ENCODE data around the gene NOD2. TPM values are rescaled to one million over a fixed set of nuclear protein-coding genes. Genes with fewer than 3 reads are reported as not detected.
A peak's percentile ranks its signal among the peaks of the same experiment; 100 is the strongest.

The NOD2 gene
- total and polyA plus RNA-seq, 2 of the 13 experiments (the other 11 are each of a cell fraction or from before 2014, with no cell fraction given), result 0.27 to 0.81 TPM

GRCh38 chr16:50719401-50720337 lies 26.3 kb downstream of the NOD2 start (continued):
- no peak for TF ChIP-seq ZNF713 (CRISPR knock-in tag; IDR thresholded peaks at IDR 0.05)
- no peak for TF ChIP-seq NFRKB (IDR thresholded peaks at IDR 0.05)
- no peak for TF ChIP-seq ZNF430 (CRISPR knock-in tag; IDR thresholded peaks at IDR 0.05)
- no peak for TF ChIP-seq ZBTB43 (CRISPR knock-in tag; conservative IDR thresholded peaks at IDR 0.05)
- TF ChIP-seq, protein P1, sequence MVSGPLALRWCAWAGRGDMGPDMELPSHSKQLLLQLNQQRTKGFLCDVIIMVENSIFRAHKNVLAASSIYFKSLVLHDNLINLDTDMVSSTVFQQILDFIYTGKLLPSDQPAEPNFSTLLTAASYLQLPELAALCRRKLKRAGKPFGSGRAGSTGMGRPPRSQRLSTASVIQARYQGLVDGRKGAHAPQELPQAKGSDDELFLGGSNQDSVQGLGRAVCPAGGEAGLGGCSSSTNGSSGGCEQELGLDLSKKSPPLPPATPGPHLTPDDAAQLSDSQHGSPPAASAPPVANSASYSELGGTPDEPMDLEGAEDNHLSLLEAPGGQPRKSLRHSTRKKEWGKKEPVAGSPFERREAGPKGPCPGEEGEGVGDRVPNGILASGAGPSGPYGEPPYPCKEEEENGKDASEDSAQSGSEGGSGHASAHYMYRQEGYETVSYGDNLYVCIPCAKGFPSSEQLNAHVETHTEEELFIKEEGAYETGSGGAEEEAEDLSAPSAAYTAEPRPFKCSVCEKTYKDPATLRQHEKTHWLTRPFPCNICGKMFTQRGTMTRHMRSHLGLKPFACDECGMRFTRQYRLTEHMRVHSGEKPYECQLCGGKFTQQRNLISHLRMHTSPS (CRISPR knock-in tag; IDR thresholded peaks at IDR 0.05; ENCODE audit: low read depth), result peak; percentile 69
- TF ChIP-seq SMC3 (IDR thresholded peaks at IDR 0.05; ENCODE audit: low read length), result 0 out of 2 replicates have a peak, but pooled peaks have one; percentile 12
- TF ChIP-seq ZFP82 (CRISPR knock-in tag; IDR thresholded peaks at IDR 0.05; ENCODE audit: borderline replicate concordance), result 0 out of 2 replicates have a peak, but pooled peaks have one; percentile 56
- TF ChIP-seq MIER3 (CRISPR knock-in tag; IDR thresholded peaks at IDR 0.05; ENCODE audit: borderline replicate concordance), result 0 out of 2 replicates have a peak, but pooled peaks have one; percentile 58
- TF ChIP-seq, protein P2, sequence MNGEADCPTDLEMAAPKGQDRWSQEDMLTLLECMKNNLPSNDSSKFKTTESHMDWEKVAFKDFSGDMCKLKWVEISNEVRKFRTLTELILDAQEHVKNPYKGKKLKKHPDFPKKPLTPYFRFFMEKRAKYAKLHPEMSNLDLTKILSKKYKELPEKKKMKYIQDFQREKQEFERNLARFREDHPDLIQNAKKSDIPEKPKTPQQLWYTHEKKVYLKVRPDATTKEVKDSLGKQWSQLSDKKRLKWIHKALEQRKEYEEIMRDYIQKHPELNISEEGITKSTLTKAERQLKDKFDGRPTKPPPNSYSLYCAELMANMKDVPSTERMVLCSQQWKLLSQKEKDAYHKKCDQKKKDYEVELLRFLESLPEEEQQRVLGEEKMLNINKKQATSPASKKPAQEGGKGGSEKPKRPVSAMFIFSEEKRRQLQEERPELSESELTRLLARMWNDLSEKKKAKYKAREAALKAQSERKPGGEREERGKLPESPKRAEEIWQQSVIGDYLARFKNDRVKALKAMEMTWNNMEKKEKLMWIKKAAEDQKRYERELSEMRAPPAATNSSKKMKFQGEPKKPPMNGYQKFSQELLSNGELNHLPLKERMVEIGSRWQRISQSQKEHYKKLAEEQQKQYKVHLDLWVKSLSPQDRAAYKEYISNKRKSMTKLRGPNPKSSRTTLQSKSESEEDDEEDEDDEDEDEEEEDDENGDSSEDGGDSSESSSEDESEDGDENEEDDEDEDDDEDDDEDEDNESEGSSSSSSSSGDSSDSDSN (CRISPR knock-in tag; IDR thresholded peaks at IDR 0.05), result peak; percentile 69
- no peak for TF ChIP-seq ZNF264 (CRISPR knock-in tag; IDR thresholded peaks at IDR 0.05)
- TF ChIP-seq ZEB1 (IDR thresholded peaks at IDR 0.05; ENCODE audit: insufficient replicate concordance, low read depth), result no peak
- TF ChIP-seq, protein P3, sequence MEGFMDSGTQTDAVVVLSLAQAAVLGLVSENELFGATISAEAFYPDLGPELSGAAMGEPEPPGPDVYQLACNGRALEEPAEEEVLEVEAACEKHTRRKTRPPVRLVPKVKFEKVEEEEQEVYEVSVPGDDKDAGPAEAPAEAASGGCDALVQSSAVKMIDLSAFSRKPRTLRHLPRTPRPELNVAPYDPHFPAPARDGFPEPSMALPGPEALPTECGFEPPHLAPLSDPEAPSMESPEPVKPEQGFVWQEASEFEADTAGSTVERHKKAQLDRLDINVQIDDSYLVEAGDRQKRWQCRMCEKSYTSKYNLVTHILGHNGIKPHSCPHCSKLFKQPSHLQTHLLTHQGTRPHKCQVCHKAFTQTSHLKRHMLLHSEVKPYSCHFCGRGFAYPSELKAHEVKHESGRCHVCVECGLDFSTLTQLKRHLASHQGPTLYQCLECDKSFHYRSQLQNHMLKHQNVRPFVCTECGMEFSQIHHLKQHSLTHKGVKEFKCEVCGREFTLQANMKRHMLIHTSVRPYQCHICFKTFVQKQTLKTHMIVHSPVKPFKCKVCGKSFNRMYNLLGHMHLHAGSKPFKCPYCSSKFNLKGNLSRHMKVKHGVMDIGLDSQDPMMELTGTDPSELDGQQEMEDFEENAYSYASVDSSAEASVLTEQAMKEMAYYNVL (CRISPR knock-in tag; IDR thresholded peaks at IDR 0.05; ENCODE audit: borderline replicate concordance), result 0 out of 2 replicates have a peak, but pooled peaks have one; percentile 35
- TF ChIP-seq MXI1 (IDR thresholded peaks at IDR 0.05; ENCODE audit: borderline replicate concordance, low read depth, low read length), result no peak
- TF ChIP-seq GLI4 (CRISPR knock-in tag; IDR thresholded peaks at IDR 0.05; ENCODE audit: borderline replicate concordance), result peak; percentile 45; the same call in 1 of the 2 replicates
- no peak for TF ChIP-seq KLF16 (CRISPR knock-in tag; IDR thresholded peaks at IDR 0.05)
- TF ChIP-seq TGIF2 (CRISPR knock-in tag; IDR thresholded peaks at IDR 0.05), result no peak
- TF ChIP-seq NR2F1 (CRISPR knock-in tag; IDR thresholded peaks at IDR 0.05), result no peak
- peak; percentile 20; the same call in 1 of the 2 replicates for TF ChIP-seq KDM2A (CRISPR knock-in tag; IDR thresholded peaks at IDR 0.05; ENCODE audit: borderline replicate concordance, low read depth)
- peak; percentile 64 for TF ChIP-seq ELF1 (CRISPR knock-in tag; IDR thresholded peaks at IDR 0.05)

Measured in HepG2 (cell line).